Endothelial cell of umbilical vein (primary cell): ENCODE measurements around the gene SNX3. TPM values are rescaled to one million over a fixed set of nuclear protein-coding genes. Genes with fewer than 3 reads are reported as not detected.

Source experiments
- BruUV-seq: library from RNA; stranded (reverse); fragments of 400-500 nt; replicated peaks from 2 replicates; lab custom pipeline; 2021; lab: Mats Ljungman, UMichigan
- CTCF ChIA-PET: fragments of 300-600, 350-600 bp; sonication (Branson Sonifier 250); formaldehyde crosslinking; loops from one replicate; lab custom pipeline; 2021; ENCODE audit warnings: antibody characterized with exemption, inconsistent platforms; lab: Charles Lee
- POLR2A ChIA-PET: fragments of 300-600, 350-600 bp; sonication (Branson Sonifier 250); formaldehyde crosslinking; loops from one replicate; lab custom pipeline; 2021; ENCODE audit warnings: antibody characterized with exemption, inconsistent platforms; lab: Charles Lee
- DNase-seq: peaks from one replicate; pipeline ENCODE4 v3.0.0-alpha.2; 2011; ENCODE audit warnings: low read depth, low spot score
- FAIRE-seq: peaks from 2 replicates; lab custom pipeline; 2011; peaks lifted over from hg19 to GRCh38; lab: Jason Lieb, UNC
- H2AFZ ChIP-seq: 2 replicates; pipeline ENCODE4 v1.6.0; 2012; ENCODE audit warnings: low read depth, low read length, control low read depth, inconsistent platforms
- H3K27ac ChIP-seq: 2 replicates; pipeline ENCODE4 v1.5.1; 2011; ENCODE audit warnings: low read depth, mild to moderate bottlenecking, control low read depth, low read length, moderate library complexity; ENCODE audit not compliant: insufficient read depth
- H3K27me3 ChIP-seq, 2 experiments: 2 replicates each; pipeline versions ENCODE4 v1.6.0 to v1.6.1; 2011; ENCODE audit warnings: low read length in 2 of 2, mixed read lengths in 1 of 2; ENCODE audit not compliant: control insufficient read depth in 2 of 2, insufficient read depth in 2 of 2
- H3K36me3 ChIP-seq, 2 experiments: 2 replicates in 1 of 2; 3 replicates in 1 of 2; pipeline ENCODE4 v1.5.1; 2011; ENCODE audit warnings: low read length in 2 of 2, mild to moderate bottlenecking in 1 of 2, moderate library complexity in 1 of 2; ENCODE audit not compliant: control insufficient read depth in 2 of 2, insufficient read depth in 2 of 2; ENCODE audit errors: extremely low read depth in 1 of 2
- H3K4me1 ChIP-seq: 3 replicates; pipeline ENCODE4 v1.5.1; 2011; ENCODE audit warnings: mild to moderate bottlenecking, low read length; ENCODE audit not compliant: control insufficient read depth, insufficient read depth; ENCODE audit errors: extremely low read depth
- H3K4me2 ChIP-seq: 2 replicates; pipeline ENCODE4 v1.6.1; 2011; ENCODE audit warnings: low read length, control low read depth, mixed read lengths; ENCODE audit not compliant: insufficient read depth
- H3K4me3 ChIP-seq, 3 experiments: fragments of 200-600 bp in 1 of 3; sonication (generic), shearing (Covaris generic) in 1 of 3; replicated peaks in 1 of 3; 2 replicates each; pipeline ENCODE4 v1.5.1; 2011 to 2016; ENCODE audit warnings: control low read depth in 3 of 3, low read length in 3 of 3, mild to moderate bottlenecking in 2 of 3, inconsistent platforms in 1 of 3, low read depth in 1 of 3, moderate library complexity in 1 of 3; ENCODE audit not compliant: insufficient read depth in 1 of 3
- H3K79me2 ChIP-seq: 2 replicates; pipeline ENCODE4 v1.6.0; 2012; ENCODE audit warnings: low read length, inconsistent platforms; ENCODE audit not compliant: control insufficient read depth, insufficient read depth
- H3K9ac ChIP-seq: replicated peaks from 2 replicates; pipeline ENCODE3; 2011; ENCODE audit warnings: low read length, control low read depth; ENCODE audit not compliant: insufficient read depth; ENCODE audit errors: extremely low read depth
- H3K9me1 ChIP-seq: replicated peaks from 3 replicates; pipeline ENCODE4 v1.6.0; 2011; ENCODE audit warnings: mild to moderate bottlenecking, low read length; ENCODE audit not compliant: control insufficient read depth, insufficient read depth; ENCODE audit errors: extremely low read depth
- H3K9me3 ChIP-seq: replicated peaks from 2 replicates; pipeline ENCODE4 v1.5.1; 2012; ENCODE audit warnings: low read length, inconsistent platforms; ENCODE audit not compliant: control insufficient read depth, insufficient read depth
- H4K20me1 ChIP-seq: replicated peaks from 2 replicates; pipeline ENCODE3; 2011; ENCODE audit warnings: mild to moderate bottlenecking, low read length; ENCODE audit not compliant: control insufficient read depth, insufficient read depth; ENCODE audit errors: extremely low read depth
- FOS ChIP-seq: IDR thresholded peaks from 2 replicates; pipeline ENCODE4 v1.6.1; 2011; ENCODE audit warnings: mild to moderate bottlenecking, low read length, moderate library complexity, borderline replicate concordance; ENCODE audit not compliant: insufficient read depth
- JUN ChIP-seq: IDR thresholded peaks from 2 replicates; pipeline ENCODE4 v1.6.1; 2011; ENCODE audit warnings: borderline replicate concordance, low read depth; ENCODE audit not compliant: insufficient read length, insufficient read depth
- MYC ChIP-seq: IDR thresholded peaks from one replicate; pipeline ENCODE4 v1.6.1; 2011; ENCODE audit warnings: mild to moderate bottlenecking, low read depth, low read length
- POLR2AphosphoS5 ChIP-seq: IDR thresholded peaks from 2 replicates; pipeline ENCODE4 v1.6.1; 2012; ENCODE audit warnings: low read depth, mild to moderate bottlenecking, control low read depth, low read length, moderate library complexity; ENCODE audit not compliant: insufficient read depth
- dilution Hi-C: fragments of 300-500 bp; cut with MboI; formaldehyde crosslinking; loops from one replicate; pipeline ENCODE4 v1.15.0; 2019; ENCODE audit warnings: low sequenced_read_pairs; ENCODE audit not compliant: extremely low pct_ligation_motif_present
- intact Hi-C: fragments of 100-400 bp; cut with micrococcal nuclease; formaldehyde crosslinking; loops from one replicate; pipeline ENCODE4 v1.10.0; 2022
- polyA plus RNA-seq, 4 experiments: library from polyadenylated mRNA; depleted of rRNA in 3 of 4; stranded (reverse) in 3 of 4; unstranded in 1 of 4; fragments of >200 nt; gene quantifications; 2 replicates each; pipeline versions ENCODE4 v1.2.1 to v1.2.3, GENCODE V29; 2011 to 2012; ENCODE audit warnings: missing spikeins in 1 of 4
- total RNA-seq: library from RNA; stranded (reverse); gene quantifications from 2 replicates; pipeline ENCODE4 v1.2.3, GENCODE V29; 2021
- TF ChIP-seq, protein P1 (sequence below), 2 donors: IDR thresholded peaks; 1 replicate in 1 of 2; 2 replicates in 1 of 2; pipeline ENCODE4 v1.5.1; 2011; ENCODE audit warnings: low read length in 2 of 2, mild to moderate bottlenecking in 2 of 2, moderate library complexity in 2 of 2, control low read depth in 1 of 2, inconsistent platforms in 1 of 2, low read depth in 1 of 2; ENCODE audit not compliant: insufficient read depth in 1 of 2; ENCODE audit errors: extremely low read depth in 1 of 2

SNX3 gene
- total and polyA plus RNA-seq, 2 donors (not counting 3 experiments of a cell fraction or from before 2014, with no cell fraction given) = 155 to 281 TPM

DNA sequence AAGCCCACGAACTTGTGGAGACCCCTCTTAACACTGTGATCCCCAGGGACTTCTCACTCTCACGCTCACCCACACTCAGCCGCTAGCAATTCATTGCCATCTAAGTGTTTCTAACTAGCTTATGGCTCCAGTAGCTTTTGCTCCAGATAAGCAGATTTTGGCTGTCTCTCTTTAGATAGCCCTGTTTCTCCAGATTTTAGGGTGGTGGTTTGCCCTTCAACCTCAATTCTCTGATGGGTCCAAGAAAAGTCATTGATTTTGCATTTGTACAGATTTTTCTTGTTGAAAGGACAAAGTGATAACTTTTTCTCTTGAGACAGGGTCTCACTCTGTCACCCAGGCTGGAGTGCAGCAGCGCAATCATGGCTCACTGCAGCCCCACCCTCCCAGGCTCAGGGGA is 53.8 kb downstream of the SNX3 start:
- no peak for TF ChIP-seq MYC
- TF ChIP-seq, protein P1, sequence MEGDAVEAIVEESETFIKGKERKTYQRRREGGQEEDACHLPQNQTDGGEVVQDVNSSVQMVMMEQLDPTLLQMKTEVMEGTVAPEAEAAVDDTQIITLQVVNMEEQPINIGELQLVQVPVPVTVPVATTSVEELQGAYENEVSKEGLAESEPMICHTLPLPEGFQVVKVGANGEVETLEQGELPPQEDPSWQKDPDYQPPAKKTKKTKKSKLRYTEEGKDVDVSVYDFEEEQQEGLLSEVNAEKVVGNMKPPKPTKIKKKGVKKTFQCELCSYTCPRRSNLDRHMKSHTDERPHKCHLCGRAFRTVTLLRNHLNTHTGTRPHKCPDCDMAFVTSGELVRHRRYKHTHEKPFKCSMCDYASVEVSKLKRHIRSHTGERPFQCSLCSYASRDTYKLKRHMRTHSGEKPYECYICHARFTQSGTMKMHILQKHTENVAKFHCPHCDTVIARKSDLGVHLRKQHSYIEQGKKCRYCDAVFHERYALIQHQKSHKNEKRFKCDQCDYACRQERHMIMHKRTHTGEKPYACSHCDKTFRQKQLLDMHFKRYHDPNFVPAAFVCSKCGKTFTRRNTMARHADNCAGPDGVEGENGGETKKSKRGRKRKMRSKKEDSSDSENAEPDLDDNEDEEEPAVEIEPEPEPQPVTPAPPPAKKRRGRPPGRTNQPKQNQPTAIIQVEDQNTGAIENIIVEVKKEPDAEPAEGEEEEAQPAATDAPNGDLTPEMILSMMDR (IDR thresholded peaks at IDR 0.05; ENCODE audit: extremely low read depth in 1 of 2, insufficient read depth in 1 of 2, low read depth in 1 of 2, low read length in 2 of 2) = no peak
- TF ChIP-seq JUN = no peak
- TF ChIP-seq FOS = no peak
- no peak for TF ChIP-seq POLR2AphosphoS5
- dilution Hi-C loops (no loop called here), intact Hi-C loops (no loop called here)
- Histone ChIP-seq H3K36me3 (peaks cover 2 to 3% of the 10 kb centered on the region in 2 experiments), H3K9me3 (no peaks in the 10 kb centered on the region), H2AFZ (no peak overlapping the region), H3K79me2 (no peaks in the 10 kb centered on the region), H3K9me1 (no peaks in the 10 kb centered on the region), H3K9ac (no peak overlapping the region), H3K27ac (no peak overlapping the region), H4K20me1 (no peaks in the 10 kb centered on the region), H3K4me3 (no peak overlapping the region), H3K27me3 (no peaks in the 10 kb centered on the region), H3K4me1 (no peaks in the 10 kb centered on the region), H3K4me2 (no peak overlapping the region)
- ChIA-PET POLR2A (no interaction called here), CTCF (interaction anchor here (1.8 to 2.7 kb wide), 2 partner anchors 10 to 285 kb away, joined by 6 to 10 read pairs; no protein-coding TSS in a partner anchor)
- BruUV-seq = no TSS peak
- FAIRE-seq (no peak), DNase-seq (no peak)
